ENCODE measurements around the gene TMCC1. TPM values are rescaled to one million over a fixed set of nuclear protein-coding genes. Genes with fewer than 3 reads are reported as not detected.
A peak's percentile ranks its signal among the peaks of the same experiment; 100 is the strongest.
"Not testable (repeated sequence)": the region's sequence is repeated elsewhere in the genome, so short reads cannot be mapped to it uniquely, and the experiment has no call there.

Gene TMCC1
- total and polyA plus RNA-seq, 2 donors (not counting 3 experiments of a cell fraction or from before 2014, with no cell fraction given), result 17.4 to 38.4 TPM

DNA sequence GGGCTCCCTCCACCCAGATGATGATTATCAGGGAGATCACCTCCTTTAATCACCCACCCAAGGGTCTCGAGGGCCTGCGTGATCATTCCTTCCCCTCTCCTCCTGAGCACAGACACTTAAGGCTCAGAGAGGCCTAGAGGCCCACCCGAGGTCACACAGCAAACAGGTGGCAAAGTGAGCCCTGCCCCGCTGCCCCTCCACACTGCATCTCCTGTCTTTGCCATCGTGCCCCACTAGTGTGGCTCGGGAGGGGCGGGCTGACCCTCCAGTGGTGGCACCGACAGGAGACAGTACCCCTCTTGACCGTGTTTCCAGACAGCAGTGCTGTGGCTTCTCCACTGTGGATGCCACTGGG is 282.1 kb downstream of the TMCC1 start:
- peaks cover 50% of the 10 kb centered on the region for H3K4me1 ChIP-seq (ENCODE audit: control insufficient read depth, extremely low read depth, insufficient read depth, low read length)
- CTCF ChIA-PET, result interaction anchor here (2.4 kb wide), 1 partner anchor 11 kb away, joined by 11 read pairs; no protein-coding TSS in a partner anchor
- BruUV-seq (replicated peaks), result no TSS peak

DNA sequence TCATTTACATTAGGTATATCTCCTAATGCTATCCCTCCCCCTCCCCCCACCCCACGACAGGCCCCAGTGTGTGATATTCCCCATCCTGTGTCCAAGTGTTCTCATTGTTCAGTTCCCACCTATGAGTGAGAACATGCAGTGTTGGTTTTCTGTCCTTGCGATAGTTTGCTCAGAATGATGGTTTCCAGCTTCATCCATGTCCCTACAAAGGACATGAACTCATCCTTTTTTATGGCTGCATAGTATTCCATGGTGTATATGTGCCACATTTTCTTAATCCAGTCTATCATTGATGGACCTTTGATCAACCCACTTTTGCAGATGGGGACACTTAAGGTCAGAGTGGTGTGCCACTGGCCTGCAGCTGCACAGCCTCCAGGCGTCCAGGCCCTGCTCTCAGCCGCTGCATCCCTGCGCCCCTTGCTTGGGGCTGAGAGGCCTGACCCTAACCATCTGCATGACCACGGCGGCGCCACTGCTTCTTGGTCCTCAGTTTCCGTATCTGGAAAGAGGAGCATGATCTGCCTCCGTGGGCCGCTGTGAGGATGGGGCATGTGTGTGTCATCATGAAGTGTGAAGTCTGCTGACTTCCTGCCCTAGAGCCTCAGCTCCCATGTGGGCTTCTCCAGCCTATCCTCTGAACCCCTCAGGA is 282.6 kb downstream of the TMCC1 start:
- POLR2A ChIA-PET, result interaction anchor here (0.6 kb wide), 1 partner anchor 15 kb away, joined by 5 read pairs; no protein-coding TSS in a partner anchor
- H3K4me1 ChIP-seq (ENCODE audit: control insufficient read depth, extremely low read depth, insufficient read depth, low read length), result peaks cover 50% of the 10 kb centered on the region
- H3K27me3 ChIP-seq (ENCODE audit: control insufficient read depth in 2 of 2, insufficient read depth in 2 of 2, low read length in 2 of 2); H3K9ac ChIP-seq (replicated peaks; ENCODE audit: extremely low read depth, insufficient read depth, low read length); dilution Hi-C loops (cut with MboI; ENCODE audit: extremely low pct_ligation_motif_present, low sequenced_read_pairs); H3K4me3 ChIP-seq (replicated peaks in 1 of 3; ENCODE audit: insufficient read depth in 1 of 3, low read depth in 1 of 3, low read length in 3 of 3); H2AFZ ChIP-seq (ENCODE audit: low read depth, low read length); H3K36me3 ChIP-seq (ENCODE audit: control insufficient read depth in 2 of 2, extremely low read depth in 1 of 2, insufficient read depth in 2 of 2, low read length in 2 of 2); H3K9me1 ChIP-seq (replicated peaks; ENCODE audit: control insufficient read depth, extremely low read depth, insufficient read depth, low read length); FAIRE-seq; H3K4me2 ChIP-seq (ENCODE audit: insufficient read depth, low read length); BruUV-seq (replicated peaks); H3K79me2 ChIP-seq (ENCODE audit: control insufficient read depth, insufficient read depth, low read length); H3K9me3 ChIP-seq (replicated peaks; ENCODE audit: control insufficient read depth, insufficient read depth, low read length); DNase-seq (ENCODE audit: low read depth, low spot score); H4K20me1 ChIP-seq (replicated peaks; ENCODE audit: control insufficient read depth, extremely low read depth, insufficient read depth, low read length): not testable (repeated sequence)
- CTCF ChIA-PET, result interaction anchor here (1.3 kb wide), 1 partner anchor 9 kb away, joined by 3 read pairs; no protein-coding TSS in a partner anchor
- intact Hi-C loops (cut with micrococcal nuclease), result loop anchor here (1.0 kb wide), 1 partner anchor 8 kb away; no protein-coding TSS in a partner anchor
- H3K27ac ChIP-seq (ENCODE audit: insufficient read depth, low read depth, low read length), result peak overlapping the region; percentile 62

More for the DNA sequence above, 282.1 kb downstream of the TMCC1 start:
- Histone ChIP-seq H3K9me3 (replicated peaks; ENCODE audit: control insufficient read depth, insufficient read depth, low read length) (no peaks in the 10 kb centered on the region), H3K27ac (ENCODE audit: insufficient read depth, low read depth, low read length) (peak overlapping the region; percentile 62), H3K4me3 (replicated peaks in 1 of 3; ENCODE audit: insufficient read depth in 1 of 3, low read depth in 1 of 3, low read length in 3 of 3) (no peak overlapping the region), H3K9ac (replicated peaks; ENCODE audit: extremely low read depth, insufficient read depth, low read length) (peak overlapping the region; percentile 31), H3K27me3 (ENCODE audit: control insufficient read depth in 2 of 2, insufficient read depth in 2 of 2, low read length in 2 of 2) (no peaks in the 10 kb centered on the region), H3K9me1 (replicated peaks; ENCODE audit: control insufficient read depth, extremely low read depth, insufficient read depth, low read length) (no peaks in the 10 kb centered on the region), H3K79me2 (ENCODE audit: control insufficient read depth, insufficient read depth, low read length) (no peaks in the 10 kb centered on the region), H3K36me3 (ENCODE audit: control insufficient read depth in 2 of 2, extremely low read depth in 1 of 2, insufficient read depth in 2 of 2, low read length in 2 of 2) (no peaks in the 10 kb centered on the region), H4K20me1 (replicated peaks; ENCODE audit: control insufficient read depth, extremely low read depth, insufficient read depth, low read length) (no peaks in the 10 kb centered on the region), H2AFZ (ENCODE audit: low read depth, low read length) (peak overlapping the region; percentile 50), H3K4me2 (ENCODE audit: insufficient read depth, low read length) (no peak overlapping the region)
- POLR2A ChIA-PET, result no interaction called here
- no peak for TF ChIP-seq EZH2 (IDR thresholded peaks at IDR 0.05; ENCODE audit: borderline replicate concordance, low read depth, low read length, severe bottlenecking)
- TF ChIP-seq POLR2AphosphoS5 (IDR thresholded peaks at IDR 0.05; ENCODE audit: insufficient read depth, low read depth, low read length), result no peak
- TF ChIP-seq MYC (IDR thresholded peaks at IDR 0.05; ENCODE audit: low read depth, low read length), result no peak
- no peak for TF ChIP-seq POLR2A (IDR thresholded peaks at IDR 0.05; ENCODE audit: low read depth, low read length)
- no peak for TF ChIP-seq FOS (IDR thresholded peaks at IDR 0.05; ENCODE audit: borderline replicate concordance, insufficient read depth, low read length)
- no peak for TF ChIP-seq MAX (IDR thresholded peaks at IDR 0.05; ENCODE audit: insufficient read depth, insufficient read length)
- no peak for TF ChIP-seq JUN (IDR thresholded peaks at IDR 0.05; ENCODE audit: borderline replicate concordance, insufficient read depth, insufficient read length, low read depth)
- no peak for TF ChIP-seq CTCF (IDR thresholded peaks at IDR 0.05; ENCODE audit: extremely low read depth in 1 of 2, insufficient read depth in 1 of 2, low read depth in 1 of 2, low read length in 2 of 2)
- TF ChIP-seq GATA2 (IDR thresholded peaks at IDR 0.05; ENCODE audit: insufficient read depth, insufficient read length, low read depth, low read length), result no peak
- no peak for DNase-seq (ENCODE audit: low read depth, low spot score)
- dilution Hi-C loops (cut with MboI; ENCODE audit: extremely low pct_ligation_motif_present, low sequenced_read_pairs) (no loop called here), intact Hi-C loops (cut with micrococcal nuclease) (no loop called here)
- no peak for FAIRE-seq
